K562 (cell line): ENCODE measurements around the gene PYROXD2. TPM values are rescaled to one million over a fixed set of nuclear protein-coding genes. Genes with fewer than 3 reads are reported as not detected.

Source experiments
- ATF3 ChIP-seq, 2 experiments: fragments of 450-650 bp in 1 of 2; sonication (generic) in 1 of 2; formaldehyde crosslinking in 1 of 2; IDR thresholded peaks in 1 of 2; conservative IDR thresholded peaks in 1 of 2; 2 replicates each; pipeline versions ENCODE4 v1.6.1 to v1.8.1; 2016 to 2023; ENCODE audit warnings: mild to moderate bottlenecking in 2 of 2, moderate library complexity in 2 of 2, inconsistent platforms in 1 of 2, missing genetic modification reagents in 1 of 2
- BMI1 ChIP-seq: fragments of 150-350 bp; IDR thresholded peaks from 2 replicates; pipeline ENCODE4 v1.6.1; 2014; ENCODE audit warnings: low read length
- CBX5 ChIP-seq: IDR thresholded peaks from 2 replicates; pipeline ENCODE4 v1.6.1; 2014; ENCODE audit warnings: low read depth, borderline replicate concordance
- ELF1 ChIP-seq: fragments of 200-800 bp; sonication (Bioruptor generic); IDR thresholded peaks from 2 replicates; pipeline ENCODE4 v1.6.1; 2016; ENCODE audit warnings: missing genetic modification characterization, missing compliant biosample characterization
- EP400 ChIP-seq: fragments of 450-650 bp; IDR thresholded peaks from 2 replicates; pipeline ENCODE4 v1.6.1; 2017; ENCODE audit warnings: antibody characterized with exemption, mild to moderate bottlenecking, moderate library complexity
- GABPA ChIP-seq: fragments of 200-800 bp; sonication (Bioruptor generic); conservative IDR thresholded peaks from 2 replicates; pipeline ENCODE4 v1.6.1; 2016; ENCODE audit warnings: low read depth, missing genetic modification characterization, missing compliant biosample characterization
- GTF2B ChIP-seq: IDR thresholded peaks from 2 replicates; pipeline ENCODE4 v1.6.1; 2011; ENCODE audit not compliant: insufficient read length; ENCODE audit errors: extremely low read depth
- HES1 ChIP-seq: fragments of 450-650 bp; IDR thresholded peaks from 2 replicates; pipeline ENCODE4 v1.6.1; 2016; ENCODE audit warnings: low read depth, mild to moderate bottlenecking, moderate library complexity
- HNRNPK ChIP-seq: fragments of 200-400 bp; formaldehyde crosslinking; IDR thresholded peaks from one replicate; pipeline ENCODE4 v1.6.1; 2018; ENCODE audit warnings: mild to moderate bottlenecking, low read depth, low read length; ENCODE audit not compliant: poor library complexity, severe bottlenecking
- IRF2 ChIP-seq: sonication (generic); formaldehyde crosslinking; IDR thresholded peaks from 2 replicates; pipeline ENCODE4 v1.8.1; 2022; ENCODE audit warnings: mild to moderate bottlenecking, missing genetic modification reagents
- MAX ChIP-seq: sonication (generic); formaldehyde crosslinking; IDR thresholded peaks from 2 replicates; pipeline ENCODE4 v1.9.0; 2022; ENCODE audit warnings: mild to moderate bottlenecking, missing genetic modification reagents
- MCM2 ChIP-seq: fragments of 450-650 bp; IDR thresholded peaks from 2 replicates; pipeline ENCODE4 v1.6.1; 2017; ENCODE audit warnings: low read depth, mild to moderate bottlenecking
- SAFB ChIP-seq: fragments of 200-400 bp; formaldehyde crosslinking; IDR thresholded peaks from 2 replicates; pipeline ENCODE4 v1.6.1; 2017; ENCODE audit warnings: low read depth, low read length, borderline replicate concordance
- SAP30 ChIP-seq: fragments of 200-600 bp; sonication (generic); IDR thresholded peaks from 2 replicates; pipeline ENCODE4 v1.6.1; 2012; ENCODE audit warnings: borderline replicate concordance, low read depth, mild to moderate bottlenecking, moderate library complexity, low read length, control low read depth, inconsistent platforms; ENCODE audit not compliant: insufficient read depth, poor library complexity, severe bottlenecking
- SMAD4 ChIP-seq: fragments of 250-450 bp; sonication (Bioruptor Pico); conservative IDR thresholded peaks from 2 replicates; pipeline ENCODE4 v1.8.0; 2021; ENCODE audit warnings: inconsistent platforms, mild to moderate bottlenecking, moderate library complexity
- TFAM ChIP-seq: fragments of 250-450 bp; sonication (Bioruptor Pico); conservative IDR thresholded peaks from 2 replicates; pipeline ENCODE4 v1.5.0; 2021; ENCODE audit warnings: mild to moderate bottlenecking, moderate library complexity
- ZBTB26 ChIP-seq: fragments of 450-650 bp; formaldehyde crosslinking; IDR thresholded peaks from 2 replicates; pipeline ENCODE4 v1.4.0; 2022; ENCODE audit warnings: missing genetic modification characterization
- ZBTB43 ChIP-seq: sonication (generic); formaldehyde crosslinking; IDR thresholded peaks from 2 replicates; pipeline ENCODE4 v1.8.0; 2023; ENCODE audit warnings: mild to moderate bottlenecking, missing genetic modification reagents
- ZBTB49 ChIP-seq: sonication (generic); formaldehyde crosslinking; IDR thresholded peaks from 2 replicates; pipeline ENCODE4 v1.8.0; 2022; ENCODE audit warnings: missing genetic modification reagents, mild to moderate bottlenecking, borderline replicate concordance
- ZNF274 ChIP-seq: IDR thresholded peaks from 2 replicates; pipeline ENCODE4 v1.6.1; 2011; ENCODE audit warnings: low read depth, mild to moderate bottlenecking, low read length, moderate library complexity, borderline replicate concordance
- polyA plus RNA-seq, 8 experiments: library from polyadenylated mRNA; depleted of rRNA in 4 of 8; stranded (reverse) in 5 of 8; unstranded in 3 of 8; fragments of >200 nt; fragmentation: Nextera tagmentation in 2 of 8; fragmentation: Illumina TruSeq in 1 of 8; extraction: Ambion mirVana in 2 of 8; extraction: Trizol in 1 of 8; gene quantifications; 2 replicates each; pipeline versions ENCODE4 v1.2.1 to v1.2.3, GENCODE V29; 2011 to 2014; ENCODE audit warnings: inconsistent platforms in 1 of 8, missing spikeins in 1 of 8
- total RNA-seq, 7 experiments: library from RNA; depleted of rRNA in 6 of 7; stranded (reverse); fragments of >200 nt in 6 of 7; fragmentation: Illumina TruSeq in 2 of 7; extraction: Trizol in 2 of 7; gene quantifications; 2 replicates each; pipeline versions ENCODE4 v1.2.1 to v1.2.3, GENCODE V29; 2011 to 2021; ENCODE audit warnings: low replicate concordance in 1 of 7

PYROXD2 gene
- total and polyA plus RNA-seq, 9 of the 15 experiments (the other 6 are each of a cell fraction or from before 2014, with no cell fraction given): 0.14 to 1.4 (median 0.58) TPM

- TF ChIP-seq TFAM (no peak), SAFB (no peak), ELF1 (tag) (peak; percentile 97), IRF2 (CRISPR knock-in tag) (no peak), MCM2 (no peak), ZBTB26 (CRISPR knock-in tag) (no peak), EP400 (peak; percentile 66; the same call in 1 of the 2 replicates), MAX (CRISPR knock-in tag) (peak; percentile 57), ZBTB49 (CRISPR knock-in tag) (no peak), ZNF274 (no peak), SAP30 (peak; percentile 84), ATF3 (IDR thresholded peaks at IDR 0.05) (no peak), ATF3 (CRISPR knock-in tag; conservative IDR thresholded peaks at IDR 0.05) (no peak), GTF2B (no peak), GABPA (tag) (peak; percentile 72), HES1 (no peak), BMI1 (no peak), ZBTB43 (CRISPR knock-in tag) (no peak), HNRNPK (no peak), SMAD4 (CRISPR knock-in tag) (peak; percentile 27; the same call in 1 of the 2 replicates), CBX5 (no peak)
Measured at GRCh38 chr10:98446661-98447221, 31.8 kb upstream of the PYROXD2 start, which contains the start of gene HPS1 (continued).
